DND-41 (cell line): ENCODE measurements around the gene EHF.

Experiments
- ATAC-seq: fragments of 200-7000 bp; cut with Tn5 transposase; 3 replicates; pipeline ENCODE4 v1.9.1; 2021; ENCODE audit warnings: low read depth; ENCODE audit not compliant: insufficient read depth
- DNase-seq: peaks from one replicate; pipeline ENCODE4 v3.0.0-alpha.2; 2020
- H2AFZ ChIP-seq: 2 replicates; pipeline ENCODE4 v1.6.0; 2012; ENCODE audit warnings: low read depth, low read length
- H3K27ac ChIP-seq: 2 replicates; pipeline ENCODE4 v1.5.1; 2012; ENCODE audit warnings: low read length, inconsistent platforms
- H3K27me3 ChIP-seq: fragments of 200-600 bp; sonication (generic); 2 replicates; pipeline ENCODE4 v1.6.0; 2012; ENCODE audit warnings: low read length, mild to moderate bottlenecking, inconsistent platforms; ENCODE audit not compliant: insufficient read depth, poor library complexity
- H3K36me3 ChIP-seq: 2 replicates; pipeline ENCODE4 v1.5.1; 2012; ENCODE audit warnings: low read length, inconsistent platforms; ENCODE audit not compliant: insufficient read depth
- H3K4me1 ChIP-seq: 2 replicates; pipeline ENCODE4 v1.5.1; 2012; ENCODE audit warnings: mild to moderate bottlenecking, low read length; ENCODE audit not compliant: insufficient read depth
- H3K4me2 ChIP-seq: 2 replicates; pipeline ENCODE4 v1.6.0; 2012; ENCODE audit warnings: mild to moderate bottlenecking, moderate library complexity, low read length, inconsistent platforms; ENCODE audit not compliant: insufficient read depth
- H3K4me3 ChIP-seq, 2 experiments: fragments of 200-600 bp in 1 of 2; shearing (Covaris generic) in 1 of 2; 2 replicates each; pipeline ENCODE4 v1.5.1; 2012 to 2016; ENCODE audit warnings: inconsistent platforms in 2 of 2, low read length in 2 of 2, mild to moderate bottlenecking in 2 of 2, low read depth in 1 of 2, moderate library complexity in 1 of 2
- H3K79me2 ChIP-seq: 2 replicates; pipeline ENCODE4 v1.6.0; 2012; ENCODE audit warnings: low read length, inconsistent platforms; ENCODE audit not compliant: insufficient read depth
- H3K9ac ChIP-seq: 2 replicates; pipeline ENCODE4 v1.6.0; 2012; ENCODE audit warnings: low read depth, mild to moderate bottlenecking, inconsistent platforms, low read length, moderate library complexity
- H3K9me3 ChIP-seq: 2 replicates; pipeline ENCODE4 v1.5.1; 2012; ENCODE audit warnings: low read length, moderate library complexity, mild to moderate bottlenecking, inconsistent platforms; ENCODE audit not compliant: insufficient read depth, severe bottlenecking
- H4K20me1 ChIP-seq: 2 replicates; pipeline ENCODE4 v1.6.0; 2012; ENCODE audit warnings: low read length; ENCODE audit not compliant: insufficient read depth
- EZH2 ChIP-seq: IDR thresholded peaks from 3 replicates; pipeline ENCODE4 v1.6.1; 2012; ENCODE audit warnings: borderline replicate concordance, low read depth, mild to moderate bottlenecking, moderate library complexity, low read length, inconsistent platforms; ENCODE audit not compliant: severe bottlenecking
- TF ChIP-seq, protein P1 (sequence below): IDR thresholded peaks from 2 replicates; pipeline ENCODE4 v1.5.1; 2012; ENCODE audit warnings: borderline replicate concordance, low read length, moderate library complexity, mild to moderate bottlenecking; ENCODE audit not compliant: poor library complexity, severe bottlenecking; ENCODE audit errors: extremely low read depth

Gene EHF

DNA sequence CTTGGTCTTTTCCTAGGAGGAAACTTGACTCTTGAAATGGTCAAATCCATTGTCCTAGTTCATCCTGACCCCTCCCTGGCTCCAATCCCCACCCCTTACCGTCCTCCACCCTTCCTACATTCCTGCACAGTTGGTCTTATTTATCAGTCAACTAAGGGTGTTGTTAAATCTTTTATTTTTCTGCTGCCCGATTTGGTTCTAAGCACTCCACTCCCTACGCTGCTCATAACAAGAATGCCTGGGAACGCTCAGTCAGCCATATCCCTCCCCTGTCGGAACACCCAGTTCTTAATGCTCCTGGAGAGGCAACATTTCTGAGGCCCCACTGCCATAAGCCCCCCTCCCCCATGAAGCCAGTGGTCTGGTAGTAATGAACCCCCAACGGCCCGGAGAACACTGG is 9.7 kb downstream of the EHF start:
- no peak overlapping the region for H3K9ac ChIP-seq
- no peaks in the 10 kb centered on the region for H3K27me3 ChIP-seq
- H3K4me3 ChIP-seq: no peak overlapping the region
- no peaks in the 10 kb centered on the region for H3K79me2 ChIP-seq
- no peaks in the 10 kb centered on the region for H4K20me1 ChIP-seq
- no peak for ATAC-seq
- no peak for DNase-seq
- no peaks in the 10 kb centered on the region for H3K4me1 ChIP-seq
- TF ChIP-seq EZH2: no peak
- TF ChIP-seq, protein P1, sequence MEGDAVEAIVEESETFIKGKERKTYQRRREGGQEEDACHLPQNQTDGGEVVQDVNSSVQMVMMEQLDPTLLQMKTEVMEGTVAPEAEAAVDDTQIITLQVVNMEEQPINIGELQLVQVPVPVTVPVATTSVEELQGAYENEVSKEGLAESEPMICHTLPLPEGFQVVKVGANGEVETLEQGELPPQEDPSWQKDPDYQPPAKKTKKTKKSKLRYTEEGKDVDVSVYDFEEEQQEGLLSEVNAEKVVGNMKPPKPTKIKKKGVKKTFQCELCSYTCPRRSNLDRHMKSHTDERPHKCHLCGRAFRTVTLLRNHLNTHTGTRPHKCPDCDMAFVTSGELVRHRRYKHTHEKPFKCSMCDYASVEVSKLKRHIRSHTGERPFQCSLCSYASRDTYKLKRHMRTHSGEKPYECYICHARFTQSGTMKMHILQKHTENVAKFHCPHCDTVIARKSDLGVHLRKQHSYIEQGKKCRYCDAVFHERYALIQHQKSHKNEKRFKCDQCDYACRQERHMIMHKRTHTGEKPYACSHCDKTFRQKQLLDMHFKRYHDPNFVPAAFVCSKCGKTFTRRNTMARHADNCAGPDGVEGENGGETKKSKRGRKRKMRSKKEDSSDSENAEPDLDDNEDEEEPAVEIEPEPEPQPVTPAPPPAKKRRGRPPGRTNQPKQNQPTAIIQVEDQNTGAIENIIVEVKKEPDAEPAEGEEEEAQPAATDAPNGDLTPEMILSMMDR: no peak
- no peak overlapping the region for H3K27ac ChIP-seq
- no peak overlapping the region for H3K4me2 ChIP-seq
- H2AFZ ChIP-seq: no peak overlapping the region
- no peaks in the 10 kb centered on the region for H3K36me3 ChIP-seq
- no peaks in the 10 kb centered on the region for H3K9me3 ChIP-seq

DNA sequence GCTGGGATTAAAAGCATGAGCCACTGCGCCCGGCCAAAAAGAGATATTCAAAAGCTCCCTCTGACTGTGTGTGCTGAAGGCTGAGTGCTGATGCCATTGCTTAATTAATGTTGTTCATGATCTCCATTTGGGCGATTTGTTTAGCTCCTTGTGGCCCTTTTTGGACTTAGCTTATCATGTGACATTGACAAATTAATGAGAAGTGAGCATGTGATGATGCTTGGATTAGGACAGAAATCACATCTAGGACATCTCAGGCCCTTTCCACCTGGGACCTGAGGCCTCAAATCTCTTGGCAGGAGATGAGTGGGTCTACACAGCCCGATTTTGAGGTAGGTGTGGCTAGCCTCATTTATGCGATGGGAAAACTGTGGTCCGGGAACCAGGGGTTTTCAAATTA is 10.4 kb downstream of the EHF start:
- H3K36me3 ChIP-seq: no peaks in the 10 kb centered on the region
- H3K4me3 ChIP-seq: no peak overlapping the region
- DNase-seq (no peak), ATAC-seq (no peak)
- no peaks in the 10 kb centered on the region for H4K20me1 ChIP-seq
- H3K79me2 ChIP-seq: no peaks in the 10 kb centered on the region
- H2AFZ ChIP-seq: no peak overlapping the region
- H3K27me3 ChIP-seq: no peaks in the 10 kb centered on the region
- no peaks in the 10 kb centered on the region for H3K9me3 ChIP-seq
- H3K4me2 ChIP-seq: no peak overlapping the region
- H3K27ac ChIP-seq: no peak overlapping the region
- no peak overlapping the region for H3K9ac ChIP-seq
- no peaks in the 10 kb centered on the region for H3K4me1 ChIP-seq
- TF ChIP-seq, protein P1: no peak
- no peak for TF ChIP-seq EZH2

DNA sequence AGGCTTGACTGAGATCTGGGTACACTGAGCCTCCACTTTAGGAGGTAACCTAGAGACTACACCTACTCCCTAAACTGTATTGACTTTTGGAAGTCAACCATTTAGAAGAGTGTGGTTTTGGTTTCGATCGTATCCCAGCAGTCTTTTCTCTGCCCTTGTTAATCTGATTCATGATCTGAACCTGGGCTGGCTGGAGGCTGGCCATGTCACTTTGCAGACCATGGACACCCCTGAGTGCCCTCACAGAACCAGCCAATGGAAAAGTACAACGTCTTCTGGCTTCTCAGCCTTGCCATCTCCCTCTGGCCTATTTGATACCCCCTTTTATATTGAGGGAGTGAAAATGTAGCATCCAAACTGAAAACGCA is 10.8 kb downstream of the EHF start:
- TF ChIP-seq, protein P1: no peak
- no peak for TF ChIP-seq EZH2
- no peak for ATAC-seq
- H3K27me3 ChIP-seq: no peaks in the 10 kb centered on the region
- no peak overlapping the region for H3K27ac ChIP-seq
- H3K9ac ChIP-seq: no peak overlapping the region
- no peak for DNase-seq
- H3K36me3 ChIP-seq: no peaks in the 10 kb centered on the region
- no peaks in the 10 kb centered on the region for H4K20me1 ChIP-seq
- no peaks in the 10 kb centered on the region for H3K4me1 ChIP-seq
- H3K4me2 ChIP-seq: no peak overlapping the region
- no peak overlapping the region for H3K4me3 ChIP-seq
- no peaks in the 10 kb centered on the region for H3K9me3 ChIP-seq
- no peaks in the 10 kb centered on the region for H3K79me2 ChIP-seq
- no peak overlapping the region for H2AFZ ChIP-seq
